Panc1 (cell line): Measurements from ENCODE around the gene NAA16.

Experiments used
- POLR2AphosphoS5 ChIP-seq: IDR thresholded peaks from 2 replicates; pipeline ENCODE4 v1.6.1; 2012; ENCODE audit warnings: mild to moderate bottlenecking, low read depth, low read length, moderate library complexity
- SIN3A ChIP-seq: IDR thresholded peaks from 2 replicates; pipeline ENCODE4 v1.6.1; 2012; ENCODE audit warnings: low read depth, mild to moderate bottlenecking, low read length, moderate library complexity, borderline replicate concordance; ENCODE audit not compliant: insufficient read depth
- TF ChIP-seq, protein P1 (sequence below): fragments of 450-650 bp; IDR thresholded peaks from 2 replicates; pipeline ENCODE4 v1.5.1; 2017; ENCODE audit warnings: mild to moderate bottlenecking
- TF ChIP-seq, protein P2 (sequence below), 2 experiments: IDR thresholded peaks; 2 replicates each; pipeline ENCODE4 v1.6.1; 2011 to 2012; ENCODE audit warnings: low read depth in 2 of 2, control low read depth in 1 of 2, low read length in 1 of 2, mild to moderate bottlenecking in 1 of 2, moderate library complexity in 1 of 2; ENCODE audit not compliant: insufficient read depth in 1 of 2

DNA sequence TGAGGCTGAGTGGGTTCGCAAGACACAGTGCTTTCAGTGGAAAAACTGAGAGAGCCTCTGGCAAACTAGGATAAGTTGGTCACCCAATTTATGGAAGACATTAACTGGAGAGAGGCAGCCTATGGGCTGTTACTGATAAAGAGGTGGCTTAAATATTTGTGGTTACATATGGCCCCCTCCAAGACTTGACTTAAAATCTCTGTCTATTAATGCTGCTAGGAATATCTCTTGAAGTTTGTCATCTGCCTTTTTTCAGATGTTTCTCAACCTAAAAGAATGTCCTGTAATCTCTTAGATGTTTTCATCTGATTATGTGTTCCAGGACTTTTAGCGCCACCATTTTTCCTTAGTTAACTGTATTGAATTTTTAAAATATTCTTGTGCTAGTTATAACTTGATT lies 54.6 kb downstream of the NAA16 start:
- TF ChIP-seq, protein P1, sequence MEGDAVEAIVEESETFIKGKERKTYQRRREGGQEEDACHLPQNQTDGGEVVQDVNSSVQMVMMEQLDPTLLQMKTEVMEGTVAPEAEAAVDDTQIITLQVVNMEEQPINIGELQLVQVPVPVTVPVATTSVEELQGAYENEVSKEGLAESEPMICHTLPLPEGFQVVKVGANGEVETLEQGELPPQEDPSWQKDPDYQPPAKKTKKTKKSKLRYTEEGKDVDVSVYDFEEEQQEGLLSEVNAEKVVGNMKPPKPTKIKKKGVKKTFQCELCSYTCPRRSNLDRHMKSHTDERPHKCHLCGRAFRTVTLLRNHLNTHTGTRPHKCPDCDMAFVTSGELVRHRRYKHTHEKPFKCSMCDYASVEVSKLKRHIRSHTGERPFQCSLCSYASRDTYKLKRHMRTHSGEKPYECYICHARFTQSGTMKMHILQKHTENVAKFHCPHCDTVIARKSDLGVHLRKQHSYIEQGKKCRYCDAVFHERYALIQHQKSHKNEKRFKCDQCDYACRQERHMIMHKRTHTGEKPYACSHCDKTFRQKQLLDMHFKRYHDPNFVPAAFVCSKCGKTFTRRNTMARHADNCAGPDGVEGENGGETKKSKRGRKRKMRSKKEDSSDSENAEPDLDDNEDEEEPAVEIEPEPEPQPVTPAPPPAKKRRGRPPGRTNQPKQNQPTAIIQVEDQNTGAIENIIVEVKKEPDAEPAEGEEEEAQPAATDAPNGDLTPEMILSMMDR, result no peak
- TF ChIP-seq POLR2AphosphoS5 (no peak), SIN3A (no peak)
- TF ChIP-seq, protein P2, sequence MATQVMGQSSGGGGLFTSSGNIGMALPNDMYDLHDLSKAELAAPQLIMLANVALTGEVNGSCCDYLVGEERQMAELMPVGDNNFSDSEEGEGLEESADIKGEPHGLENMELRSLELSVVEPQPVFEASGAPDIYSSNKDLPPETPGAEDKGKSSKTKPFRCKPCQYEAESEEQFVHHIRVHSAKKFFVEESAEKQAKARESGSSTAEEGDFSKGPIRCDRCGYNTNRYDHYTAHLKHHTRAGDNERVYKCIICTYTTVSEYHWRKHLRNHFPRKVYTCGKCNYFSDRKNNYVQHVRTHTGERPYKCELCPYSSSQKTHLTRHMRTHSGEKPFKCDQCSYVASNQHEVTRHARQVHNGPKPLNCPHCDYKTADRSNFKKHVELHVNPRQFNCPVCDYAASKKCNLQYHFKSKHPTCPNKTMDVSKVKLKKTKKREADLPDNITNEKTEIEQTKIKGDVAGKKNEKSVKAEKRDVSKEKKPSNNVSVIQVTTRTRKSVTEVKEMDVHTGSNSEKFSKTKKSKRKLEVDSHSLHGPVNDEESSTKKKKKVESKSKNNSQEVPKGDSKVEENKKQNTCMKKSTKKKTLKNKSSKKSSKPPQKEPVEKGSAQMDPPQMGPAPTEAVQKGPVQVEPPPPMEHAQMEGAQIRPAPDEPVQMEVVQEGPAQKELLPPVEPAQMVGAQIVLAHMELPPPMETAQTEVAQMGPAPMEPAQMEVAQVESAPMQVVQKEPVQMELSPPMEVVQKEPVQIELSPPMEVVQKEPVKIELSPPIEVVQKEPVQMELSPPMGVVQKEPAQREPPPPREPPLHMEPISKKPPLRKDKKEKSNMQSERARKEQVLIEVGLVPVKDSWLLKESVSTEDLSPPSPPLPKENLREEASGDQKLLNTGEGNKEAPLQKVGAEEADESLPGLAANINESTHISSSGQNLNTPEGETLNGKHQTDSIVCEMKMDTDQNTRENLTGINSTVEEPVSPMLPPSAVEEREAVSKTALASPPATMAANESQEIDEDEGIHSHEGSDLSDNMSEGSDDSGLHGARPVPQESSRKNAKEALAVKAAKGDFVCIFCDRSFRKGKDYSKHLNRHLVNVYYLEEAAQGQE (IDR thresholded peaks at IDR 0.05; ENCODE audit: insufficient read depth in 1 of 2, low read depth in 2 of 2, low read length in 1 of 2), result no peak
